Measurements from ENCODE around the gene MTNR1A. TPM values are rescaled to one million over a fixed set of nuclear protein-coding genes. Genes with fewer than 3 reads are reported as not detected.

MTNR1A gene
- total and polyA plus RNA-seq, 2 experiments from 2014 or later = 0.10 to 0.60 TPM

GRCh38 chr4:186591651-186592050 is 36.3 kb upstream of the MTNR1A start:
- Histone ChIP-seq H3K4me3 (no peak overlapping the region), H3K4me1 (ENCODE audit: low read depth) (no peaks in the 10 kb centered on the region), H3K27ac (no peak overlapping the region), H3K36me3 (peaks cover 38% of the 10 kb centered on the region), H3K27me3 (no peaks in the 10 kb centered on the region), H3K9me3 (ENCODE audit: low read depth) (no peaks in the 10 kb centered on the region)
- no peak for DNase-seq (ENCODE audit: low read depth in 1 of 2, low spot score in 1 of 2)
- TF ChIP-seq CTCF (IDR thresholded peaks at IDR 0.05; ENCODE audit: low read depth, low read length) = no peak

GRCh38 chr4:186588503-186588902 is 33.1 kb upstream of the MTNR1A start:
- no peak for TF ChIP-seq CTCF (IDR thresholded peaks at IDR 0.05; ENCODE audit: low read depth, low read length)
- H3K4me1 ChIP-seq (ENCODE audit: low read depth) = no peaks in the 10 kb centered on the region
- H3K36me3 ChIP-seq = peaks cover 19% of the 10 kb centered on the region
- DNase-seq (ENCODE audit: low read depth in 1 of 2, low spot score in 1 of 2) = no peak
- H3K4me3 ChIP-seq = no peak overlapping the region
- no peak overlapping the region for H3K27ac ChIP-seq
- H3K9me3 ChIP-seq (ENCODE audit: low read depth) = no peaks in the 10 kb centered on the region
- no peaks in the 10 kb centered on the region for H3K27me3 ChIP-seq

GRCh38 chr4:186587416-186588018 is 32.1 kb upstream of the MTNR1A start:
- Histone ChIP-seq H3K36me3 (peaks cover 13% of the 10 kb centered on the region), H3K27ac (no peak overlapping the region), H3K4me3 (no peak overlapping the region), H3K4me1 (ENCODE audit: low read depth) (no peaks in the 10 kb centered on the region), H3K9me3 (ENCODE audit: low read depth) (no peaks in the 10 kb centered on the region), H3K27me3 (no peaks in the 10 kb centered on the region)
- peak; percentile 74 to 76 for DNase-seq (ENCODE audit: low read depth in 1 of 2, low spot score in 1 of 2)
- TF ChIP-seq CTCF (IDR thresholded peaks at IDR 0.05; ENCODE audit: low read depth, low read length) = peak; percentile 89

- H3K4me1 ChIP-seq (ENCODE audit: low read depth) = no peaks in the 10 kb centered on the region
- no peaks in the 10 kb centered on the region for H3K9me3 ChIP-seq (ENCODE audit: low read depth)
- no peak for TF ChIP-seq CTCF (IDR thresholded peaks at IDR 0.05; ENCODE audit: low read depth, low read length)
- no peaks in the 10 kb centered on the region for H3K27me3 ChIP-seq
- no peak overlapping the region for H3K27ac ChIP-seq
- peaks cover 12% of the 10 kb centered on the region for H3K36me3 ChIP-seq
- no peak for DNase-seq (ENCODE audit: low read depth in 1 of 2, low spot score in 1 of 2)
- H3K4me3 ChIP-seq = no peak overlapping the region
Observed at GRCh38 chr4:186586205-186586604, 30.8 kb upstream of the MTNR1A start.

GRCh38 chr4:186584912-186585311 is 29.5 kb upstream of the MTNR1A start:
- Histone ChIP-seq H3K9me3 (ENCODE audit: low read depth) (no peaks in the 10 kb centered on the region), H3K4me1 (ENCODE audit: low read depth) (no peaks in the 10 kb centered on the region), H3K4me3 (no peak overlapping the region), H3K36me3 (peaks cover 12% of the 10 kb centered on the region), H3K27me3 (no peaks in the 10 kb centered on the region), H3K27ac (no peak overlapping the region)
- DNase-seq (ENCODE audit: low read depth in 1 of 2, low spot score in 1 of 2) = peak in 1 of 2 donors; percentile 51
- TF ChIP-seq CTCF (IDR thresholded peaks at IDR 0.05; ENCODE audit: low read depth, low read length) = no peak
